ENCODE data around the gene ACOT11. TPM values are rescaled to one million over a fixed set of nuclear protein-coding genes. Genes with fewer than 3 reads are reported as not detected.

ACOT11 gene
- total RNA-seq, 1 donor from 2014 or later = 1.7 TPM

- Mint-ChIP-seq H3K4me1 (ENCODE audit: low read depth) (peaks cover 31% of the 10 kb centered on the region), H3K9me3 (ENCODE audit: low read depth) (no peaks in the 10 kb centered on the region), H3K27me3 (no peaks in the 10 kb centered on the region), H3K27ac (no peak overlapping the region), H3K36me3 (ENCODE audit: insufficient read depth) (no peaks in the 10 kb centered on the region), H3K4me3 (ENCODE audit: low read depth) (no peak overlapping the region)
- no peak for TF ChIP-seq CTCF (IDR thresholded peaks at IDR 0.05; ENCODE audit: unreplicated experiment)
- no peak for DNase-seq (ENCODE audit: low spot score, unreplicated experiment)
Observed at GRCh38 chr1:54652168-54652567, 104.1 kb downstream of the ACOT11 start.

GRCh38 chr1:54653036-54653435, 105.0 kb downstream of the ACOT11 start:
- no peaks in the 10 kb centered on the region for H3K27me3 Mint-ChIP-seq
- H3K9me3 Mint-ChIP-seq (ENCODE audit: low read depth) = peaks cover 2% of the 10 kb centered on the region
- no peak overlapping the region for H3K4me3 Mint-ChIP-seq (ENCODE audit: low read depth)
- no peaks in the 10 kb centered on the region for H3K36me3 Mint-ChIP-seq (ENCODE audit: insufficient read depth)
- no peak for TF ChIP-seq CTCF (IDR thresholded peaks at IDR 0.05; ENCODE audit: unreplicated experiment)
- peaks cover 31% of the 10 kb centered on the region for H3K4me1 Mint-ChIP-seq (ENCODE audit: low read depth)
- DNase-seq (ENCODE audit: low spot score, unreplicated experiment) = no peak
- H3K27ac Mint-ChIP-seq = no peak overlapping the region

- Mint-ChIP-seq H3K27me3 (no peaks in the 10 kb centered on the region), H3K4me1 (ENCODE audit: low read depth) (no peaks in the 10 kb centered on the region), H3K36me3 (ENCODE audit: insufficient read depth) (no peaks in the 10 kb centered on the region), H3K4me3 (ENCODE audit: low read depth) (no peak overlapping the region), H3K27ac (no peak overlapping the region), H3K9me3 (ENCODE audit: low read depth) (peaks cover 8% of the 10 kb centered on the region)
- no peak for TF ChIP-seq CTCF (IDR thresholded peaks at IDR 0.05; ENCODE audit: unreplicated experiment)
- no peak for DNase-seq (ENCODE audit: low spot score, unreplicated experiment)
Observed at GRCh38 chr1:54658164-54658913, 110.3 kb downstream of the ACOT11 start.

Other genes starting within 250 kb of the ACOT11 start
- gene SSBP3, start 141.8 kb upstream of the ACOT11 start, total RNA-seq = 149 and 161 TPM in 2 replicates
- 0.33 TPM in 1 of 2 replicates, not detected in the other for gene FAM151A, start 75.3 kb downstream of the ACOT11 start, total RNA-seq
- gene MROH7, start 93.6 kb downstream of the ACOT11 start, total RNA-seq = 0.29 and 0.50 TPM in 2 replicates
- gene TTC4, start 167.6 kb downstream of the ACOT11 start, total RNA-seq = 22.6 and 24.0 TPM in 2 replicates
- gene PARS2, start 216.3 kb downstream of the ACOT11 start, total RNA-seq = 9.1 and 11.0 TPM in 2 replicates

Measured in progenitor cell of endocrine pancreas (in vitro differentiated cells).